HepG2 (cell line): Measurements from ENCODE around the gene STMN3. TPM values are rescaled to one million over a fixed set of nuclear protein-coding genes. Genes with fewer than 3 reads are reported as not detected.

Experiments
- GPBP1L1 ChIP-seq: sonication (generic); formaldehyde crosslinking; IDR thresholded peaks from 2 replicates; pipeline ENCODE4 v1.5.0; 2020; ENCODE audit warnings: mild to moderate bottlenecking, missing genetic modification reagents
- JUN ChIP-seq: sonication (generic); formaldehyde crosslinking; IDR thresholded peaks from 2 replicates; pipeline ENCODE4 v1.4.0; 2020; ENCODE audit warnings: mild to moderate bottlenecking, missing genetic modification reagents
- SALL2 ChIP-seq: sonication (generic); formaldehyde crosslinking; IDR thresholded peaks from 2 replicates; pipeline ENCODE4 v1.8.1; 2023; ENCODE audit warnings: mild to moderate bottlenecking, missing genetic modification reagents, inconsistent platforms
- SKI ChIP-seq: fragments of 450-650 bp; IDR thresholded peaks from one replicate; pipeline ENCODE4 v1.6.1; 2018; ENCODE audit warnings: mild to moderate bottlenecking; ENCODE audit not compliant: partially characterized antibody
- ZGPAT ChIP-seq: IDR thresholded peaks from 2 replicates; pipeline ENCODE4 v1.6.1; 2016; ENCODE audit warnings: mild to moderate bottlenecking
- ZKSCAN8 ChIP-seq: IDR thresholded peaks from 2 replicates; pipeline ENCODE4 v1.6.1; 2016; ENCODE audit warnings: borderline replicate concordance, missing genetic modification reagents, missing compliant biosample characterization
- ZNF280B ChIP-seq: sonication (generic); formaldehyde crosslinking; IDR thresholded peaks from 2 replicates; pipeline ENCODE4 v1.5.0; 2020; ENCODE audit warnings: missing genetic modification reagents, mild to moderate bottlenecking, borderline replicate concordance
- ZNF543 ChIP-seq: sonication (generic); formaldehyde crosslinking; IDR thresholded peaks from 2 replicates; pipeline ENCODE4 v1.4.0; 2020; ENCODE audit warnings: mild to moderate bottlenecking, missing genetic modification reagents
- ZNF746 ChIP-seq: sonication (generic); formaldehyde crosslinking; IDR thresholded peaks from 2 replicates; pipeline ENCODE4 v1.8.0; 2022; ENCODE audit warnings: mild to moderate bottlenecking, missing genetic modification reagents
- ZNF781 ChIP-seq: sonication (generic); formaldehyde crosslinking; IDR thresholded peaks from 2 replicates; pipeline ENCODE4 v1.5.1; 2020; ENCODE audit warnings: borderline replicate concordance, mild to moderate bottlenecking, missing genetic modification reagents; ENCODE audit errors: not compliant biosample characterization
- polyA plus RNA-seq, 8 experiments: library from polyadenylated mRNA; depleted of rRNA in 3 of 8; stranded (reverse) in 7 of 8; unstranded in 1 of 8; fragments of >200 nt; fragmentation: Illumina TruSeq in 4 of 8; extraction: Trizol in 4 of 8; gene quantifications; 2 replicates each; pipeline versions ENCODE4 v1.2.1 to v1.2.3, GENCODE V29; 2011 to 2016; ENCODE audit warnings: low read depth in 4 of 8, missing spikeins in 1 of 8, mixed read lengths in 1 of 8; ENCODE audit not compliant: insufficient read depth in 1 of 8
- total RNA-seq, 5 experiments: library from RNA; depleted of rRNA; stranded (reverse); fragments of >200 nt; fragmentation: Illumina TruSeq; extraction: Trizol; gene quantifications; 2 replicates each; pipeline ENCODE4 v1.2.3, GENCODE V29; 2016; ENCODE audit warnings: low read depth in 1 of 5
- TF ChIP-seq, protein P1 (sequence below): sonication (generic); formaldehyde crosslinking; IDR thresholded peaks from 2 replicates; pipeline ENCODE4 v1.4.0; 2020; ENCODE audit warnings: missing genetic modification reagents
- TF ChIP-seq, protein P2 (sequence below): sonication (generic); formaldehyde crosslinking; IDR thresholded peaks from 2 replicates; pipeline ENCODE4 v1.8.1; 2023; ENCODE audit warnings: mild to moderate bottlenecking, moderate library complexity, missing genetic modification reagents
- TF ChIP-seq, protein P3 (sequence below): sonication (generic); formaldehyde crosslinking; IDR thresholded peaks from 2 replicates; pipeline ENCODE4 v1.5.0; 2020; ENCODE audit warnings: missing genetic modification reagents
- TF ChIP-seq, protein P4 (sequence below): sonication (generic); formaldehyde crosslinking; IDR thresholded peaks from 2 replicates; pipeline ENCODE4 v1.8.1; 2023; ENCODE audit warnings: missing genetic modification reagents, mild to moderate bottlenecking, borderline replicate concordance

STMN3 gene
- total and polyA plus RNA-seq, 2 of the 13 experiments (the other 11 are each of a cell fraction or from before 2014, with no cell fraction given) = 21.0 to 48.3 TPM

DNA sequence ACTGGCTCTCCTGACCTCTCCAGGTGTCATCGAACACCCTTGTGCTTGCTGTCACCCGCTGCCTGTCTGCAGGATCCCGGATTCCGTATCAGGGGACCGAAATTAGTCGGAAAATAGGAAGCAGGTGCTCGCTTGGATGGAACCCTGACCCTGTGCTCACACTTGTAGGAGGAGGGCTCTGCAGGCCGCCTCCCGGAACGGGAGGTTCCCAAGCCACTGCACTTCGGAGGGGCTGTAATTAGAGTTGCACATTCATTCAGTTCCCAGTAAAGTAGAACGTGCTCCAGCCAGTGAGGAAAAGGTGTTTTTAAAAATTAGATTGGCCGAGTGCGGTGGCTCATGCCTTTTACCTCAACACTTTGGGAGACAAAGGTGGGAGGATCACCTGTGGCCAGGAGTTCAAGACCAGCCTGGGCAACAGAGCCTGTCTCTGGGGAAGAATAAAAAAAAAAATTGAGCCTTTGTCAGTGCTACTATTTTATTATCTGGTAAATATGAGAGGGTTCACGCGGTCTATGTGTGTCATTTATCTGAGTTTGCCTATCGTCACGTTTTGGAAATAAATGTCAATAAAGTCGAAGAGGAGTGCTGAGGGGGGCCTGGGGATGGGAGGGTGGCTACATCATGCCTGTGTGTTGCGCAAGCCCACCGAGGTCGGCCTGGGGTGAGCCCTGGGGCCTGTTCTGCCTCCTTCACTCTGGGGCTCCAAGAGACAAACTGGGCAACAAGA lies 24.8 kb downstream of the STMN3 start (continued):
- no peak for TF ChIP-seq GPBP1L1 (CRISPR knock-in tag)
- TF ChIP-seq, protein P1, sequence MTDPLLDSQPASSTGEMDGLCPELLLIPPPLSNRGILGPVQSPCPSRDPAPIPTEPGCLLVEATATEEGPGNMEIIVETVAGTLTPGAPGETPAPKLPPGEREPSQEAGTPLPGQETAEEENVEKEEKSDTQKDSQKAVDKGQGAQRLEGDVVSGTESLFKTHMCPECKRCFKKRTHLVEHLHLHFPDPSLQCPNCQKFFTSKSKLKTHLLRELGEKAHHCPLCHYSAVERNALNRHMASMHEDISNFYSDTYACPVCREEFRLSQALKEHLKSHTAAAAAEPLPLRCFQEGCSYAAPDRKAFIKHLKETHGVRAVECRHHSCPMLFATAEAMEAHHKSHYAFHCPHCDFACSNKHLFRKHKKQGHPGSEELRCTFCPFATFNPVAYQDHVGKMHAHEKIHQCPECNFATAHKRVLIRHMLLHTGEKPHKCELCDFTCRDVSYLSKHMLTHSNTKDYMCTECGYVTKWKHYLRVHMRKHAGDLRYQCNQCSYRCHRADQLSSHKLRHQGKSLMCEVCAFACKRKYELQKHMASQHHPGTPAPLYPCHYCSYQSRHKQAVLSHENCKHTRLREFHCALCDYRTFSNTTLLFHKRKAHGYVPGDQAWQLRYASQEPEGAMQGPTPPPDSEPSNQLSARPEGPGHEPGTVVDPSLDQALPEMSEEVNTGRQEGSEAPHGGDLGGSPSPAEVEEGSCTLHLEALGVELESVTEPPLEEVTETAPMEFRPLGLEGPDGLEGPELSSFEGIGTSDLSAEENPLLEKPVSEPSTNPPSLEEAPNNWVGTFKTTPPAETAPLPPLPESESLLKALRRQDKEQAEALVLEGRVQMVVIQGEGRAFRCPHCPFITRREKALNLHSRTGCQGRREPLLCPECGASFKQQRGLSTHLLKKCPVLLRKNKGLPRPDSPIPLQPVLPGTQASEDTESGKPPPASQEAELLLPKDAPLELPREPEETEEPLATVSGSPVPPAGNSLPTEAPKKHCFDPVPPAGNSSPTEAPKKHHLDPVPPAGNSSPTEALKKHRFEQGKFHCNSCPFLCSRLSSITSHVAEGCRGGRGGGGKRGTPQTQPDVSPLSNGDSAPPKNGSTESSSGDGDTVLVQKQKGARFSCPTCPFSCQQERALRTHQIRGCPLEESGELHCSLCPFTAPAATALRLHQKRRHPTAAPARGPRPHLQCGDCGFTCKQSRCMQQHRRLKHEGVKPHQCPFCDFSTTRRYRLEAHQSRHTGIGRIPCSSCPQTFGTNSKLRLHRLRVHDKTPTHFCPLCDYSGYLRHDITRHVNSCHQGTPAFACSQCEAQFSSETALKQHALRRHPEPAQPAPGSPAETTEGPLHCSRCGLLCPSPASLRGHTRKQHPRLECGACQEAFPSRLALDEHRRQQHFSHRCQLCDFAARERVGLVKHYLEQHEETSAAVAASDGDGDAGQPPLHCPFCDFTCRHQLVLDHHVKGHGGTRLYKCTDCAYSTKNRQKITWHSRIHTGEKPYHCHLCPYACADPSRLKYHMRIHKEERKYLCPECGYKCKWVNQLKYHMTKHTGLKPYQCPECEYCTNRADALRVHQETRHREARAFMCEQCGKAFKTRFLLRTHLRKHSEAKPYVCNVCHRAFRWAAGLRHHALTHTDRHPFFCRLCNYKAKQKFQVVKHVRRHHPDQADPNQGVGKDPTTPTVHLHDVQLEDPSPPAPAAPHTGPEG = peak; percentile 86
- no peak; the same call in 1 of the 2 replicates for TF ChIP-seq ZNF280B (CRISPR knock-in tag)
- 0 out of 2 replicates have a peak, but pooled peaks have one; percentile 34 for TF ChIP-seq JUN (CRISPR knock-in tag)
- TF ChIP-seq, protein P2, sequence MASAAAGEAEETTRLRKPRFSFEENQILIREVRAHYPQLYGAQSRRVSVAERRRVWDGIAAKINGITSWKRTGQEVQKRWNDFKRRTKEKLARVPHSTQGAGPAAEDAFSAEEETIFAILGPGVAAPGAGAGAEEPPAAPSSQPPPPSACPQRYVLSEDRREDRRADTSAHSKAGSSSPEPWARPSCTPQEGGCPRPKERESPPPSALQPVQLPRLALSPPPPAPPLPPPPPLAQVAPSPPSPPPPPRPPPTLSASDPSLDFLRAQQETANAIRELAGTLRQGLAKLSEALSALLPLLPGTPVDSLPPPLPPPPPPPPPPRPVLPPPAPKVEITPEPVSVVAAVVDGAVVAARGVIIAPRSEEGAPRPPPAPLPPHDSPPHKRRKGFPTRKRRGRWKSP (CRISPR knock-in tag) = peak; percentile 90
- TF ChIP-seq, protein P3, sequence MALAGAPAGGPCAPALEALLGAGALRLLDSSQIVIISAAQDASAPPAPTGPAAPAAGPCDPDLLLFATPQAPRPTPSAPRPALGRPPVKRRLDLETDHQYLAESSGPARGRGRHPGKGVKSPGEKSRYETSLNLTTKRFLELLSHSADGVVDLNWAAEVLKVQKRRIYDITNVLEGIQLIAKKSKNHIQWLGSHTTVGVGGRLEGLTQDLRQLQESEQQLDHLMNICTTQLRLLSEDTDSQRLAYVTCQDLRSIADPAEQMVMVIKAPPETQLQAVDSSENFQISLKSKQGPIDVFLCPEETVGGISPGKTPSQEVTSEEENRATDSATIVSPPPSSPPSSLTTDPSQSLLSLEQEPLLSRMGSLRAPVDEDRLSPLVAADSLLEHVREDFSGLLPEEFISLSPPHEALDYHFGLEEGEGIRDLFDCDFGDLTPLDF (CRISPR knock-in tag) = peak; percentile 81
- peak; percentile 95; the same call in 1 of the 2 replicates for TF ChIP-seq ZKSCAN8 (CRISPR knock-in tag)
- peak; percentile 96 for TF ChIP-seq ZNF781
- peak; percentile 91 for TF ChIP-seq ZNF543 (CRISPR knock-in tag)
- no peak for TF ChIP-seq SKI
- TF ChIP-seq, protein P4, sequence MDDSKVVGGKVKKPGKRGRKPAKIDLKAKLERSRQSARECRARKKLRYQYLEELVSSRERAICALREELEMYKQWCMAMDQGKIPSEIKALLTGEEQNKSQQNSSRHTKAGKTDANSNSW = peak; percentile 88; the same call in 1 of the 2 replicates
- no peak for TF ChIP-seq ZNF746
- TF ChIP-seq SALL2 (CRISPR knock-in tag) = peak; percentile 92; the same call in 1 of the 2 replicates
- TF ChIP-seq ZGPAT (CRISPR knock-in tag) = peak; percentile 96
